Activated CD4-positive, alpha-beta T cell treated with anti-CD3 and anti-CD28 coated beads, Interleukin-2, amount 50 U/mL, for 48 hours (primary cell): ENCODE data around the gene APEX2.
"Not testable (repeated sequence)": the region's sequence is repeated elsewhere in the genome, so short reads cannot be mapped to it uniquely, and the experiment has no call there.

ENCODE experiments used
- DNase-seq, 2 experiments: peaks; one replicate each; pipeline ENCODE4 v3.0.0-alpha.2; 2020

The APEX2 gene, protein sequence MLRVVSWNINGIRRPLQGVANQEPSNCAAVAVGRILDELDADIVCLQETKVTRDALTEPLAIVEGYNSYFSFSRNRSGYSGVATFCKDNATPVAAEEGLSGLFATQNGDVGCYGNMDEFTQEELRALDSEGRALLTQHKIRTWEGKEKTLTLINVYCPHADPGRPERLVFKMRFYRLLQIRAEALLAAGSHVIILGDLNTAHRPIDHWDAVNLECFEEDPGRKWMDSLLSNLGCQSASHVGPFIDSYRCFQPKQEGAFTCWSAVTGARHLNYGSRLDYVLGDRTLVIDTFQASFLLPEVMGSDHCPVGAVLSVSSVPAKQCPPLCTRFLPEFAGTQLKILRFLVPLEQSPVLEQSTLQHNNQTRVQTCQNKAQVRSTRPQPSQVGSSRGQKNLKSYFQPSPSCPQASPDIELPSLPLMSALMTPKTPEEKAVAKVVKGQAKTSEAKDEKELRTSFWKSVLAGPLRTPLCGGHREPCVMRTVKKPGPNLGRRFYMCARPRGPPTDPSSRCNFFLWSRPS

DNA sequence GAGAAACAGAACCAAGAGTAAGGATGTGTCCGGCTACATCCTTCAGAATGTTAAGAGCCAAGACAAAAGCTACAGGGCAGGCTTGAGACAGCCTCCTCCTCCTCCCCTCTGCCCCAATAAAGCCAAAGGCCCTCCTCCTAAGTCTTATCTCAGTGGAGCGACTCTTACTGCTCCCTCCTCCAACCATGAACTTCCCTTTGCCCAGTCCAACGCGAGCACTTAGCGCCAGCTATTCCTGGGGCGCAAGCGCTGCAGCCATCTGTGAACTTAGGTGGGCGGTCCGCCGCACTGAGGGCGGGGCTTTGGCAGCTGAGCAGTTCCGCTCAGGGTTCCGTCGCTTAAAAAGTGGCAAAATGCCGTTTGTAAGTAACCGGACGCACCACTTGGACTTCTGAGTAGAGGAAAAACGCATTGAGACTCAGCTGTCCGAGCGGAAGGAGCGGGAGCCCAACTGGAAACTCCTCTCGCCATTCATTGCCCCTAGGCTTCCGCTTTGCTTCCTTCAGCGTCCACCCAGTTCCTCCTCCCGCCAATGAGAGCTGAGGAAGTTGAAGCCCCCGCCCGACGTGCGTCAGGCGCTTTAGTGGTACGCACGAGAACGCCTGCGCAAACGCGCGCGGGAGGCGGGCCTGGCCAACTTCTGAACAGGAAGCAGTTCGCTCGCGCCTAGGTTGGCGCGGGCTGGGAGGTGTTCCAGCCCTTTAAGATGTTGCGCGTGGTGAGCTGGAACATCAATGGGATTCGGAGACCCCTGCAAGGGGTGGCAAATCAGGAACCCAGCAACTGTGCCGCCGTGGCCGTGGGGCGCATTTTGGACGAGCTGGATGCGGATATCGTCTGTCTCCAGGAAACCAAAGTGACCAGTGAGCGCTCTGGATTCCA lies at the start of gene APEX2:
TSS of gene APEX2 (plus strand) at position 647 of the 882 bp plus-strand sequence. CDS start at position 707, 60 bp downstream.
- DNase-seq = peak; percentile 84 to 86

DNA sequence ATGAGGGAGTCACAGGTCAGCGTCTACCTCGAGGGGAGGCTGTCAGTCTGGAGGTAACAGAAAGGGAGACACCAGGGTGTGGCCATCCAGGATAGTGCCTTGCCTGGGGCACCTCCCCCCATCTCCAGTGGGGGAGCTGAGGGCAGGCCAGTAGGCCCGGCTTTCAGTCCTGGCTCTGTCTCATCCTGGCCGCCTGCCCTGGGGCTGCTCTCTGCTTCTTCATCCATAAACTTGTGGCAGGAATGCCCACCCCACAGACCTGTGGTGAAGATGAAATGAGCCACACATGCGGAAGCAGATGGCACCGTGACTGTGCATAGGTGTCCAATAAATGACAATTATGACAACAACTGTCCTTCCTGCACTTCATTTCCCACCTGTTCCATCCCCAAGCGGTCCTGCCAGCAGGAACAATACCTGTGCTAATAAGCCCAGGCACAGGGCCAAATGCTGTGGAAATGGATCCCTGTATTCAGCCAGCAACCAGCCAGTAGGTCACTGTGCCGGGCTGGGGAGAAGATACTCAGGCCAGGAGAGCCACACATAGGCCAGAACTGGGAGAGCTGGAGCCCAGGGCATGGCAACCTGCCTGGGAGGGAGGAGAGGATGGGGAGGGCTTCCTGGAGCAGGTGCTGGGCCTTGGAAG lies 49.3 kb upstream of the APEX2 start:
- DNase-seq = no peak

DNA sequence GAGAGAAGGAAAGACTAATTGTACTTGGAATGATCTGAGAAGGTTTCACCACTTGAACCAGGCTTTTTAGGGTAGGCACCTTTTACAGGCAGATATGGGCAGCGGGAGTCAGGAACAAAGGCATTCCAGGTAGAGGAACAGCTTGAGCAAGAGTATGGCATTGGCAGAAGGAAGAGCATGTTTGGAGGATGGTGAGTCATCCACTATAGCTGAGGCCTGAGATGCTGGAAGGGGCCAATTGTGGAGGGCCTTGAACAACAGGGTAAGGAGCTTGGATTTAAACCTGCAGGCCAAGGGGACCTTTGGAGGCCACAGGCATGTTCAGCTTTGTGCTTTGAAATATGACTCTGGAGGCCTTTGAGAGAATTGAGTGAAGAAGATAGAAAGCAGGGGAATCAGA lies 38.4 kb upstream of the APEX2 start:
- no peak for DNase-seq

DNA sequence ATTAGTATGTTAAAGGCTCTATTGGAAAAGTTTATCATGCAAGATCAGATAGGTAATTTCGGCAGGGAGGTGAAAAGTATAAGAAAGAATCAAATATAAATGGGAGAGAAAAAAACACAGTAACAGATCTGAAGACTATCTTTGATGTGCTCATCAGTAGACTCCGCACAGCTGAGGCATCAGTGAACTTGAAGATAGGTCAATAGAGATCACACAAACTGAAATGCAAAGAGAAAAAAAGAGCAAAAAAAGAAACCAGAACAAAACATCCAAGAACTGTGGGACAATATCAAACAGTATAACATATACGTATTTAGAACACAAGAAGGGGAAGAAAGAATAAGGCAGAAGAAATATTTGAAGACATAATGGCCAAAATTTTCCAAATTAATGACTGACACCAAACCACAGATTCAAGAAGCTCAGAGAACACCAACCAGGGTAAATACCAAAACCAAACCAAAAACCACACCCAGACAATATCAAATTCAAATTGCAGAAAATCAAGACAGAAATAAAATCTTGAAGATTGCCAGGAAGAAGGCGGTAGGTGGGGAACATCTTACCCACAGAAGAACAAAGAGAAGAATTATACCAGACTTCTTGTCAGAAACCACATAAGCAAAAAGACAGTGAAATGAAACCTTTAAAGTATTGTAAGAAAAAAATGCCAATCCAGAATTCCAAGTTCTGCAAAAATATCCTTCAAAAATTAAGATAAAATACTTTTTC lies 35.2 kb upstream of the APEX2 start:
- no peak for DNase-seq

DNA sequence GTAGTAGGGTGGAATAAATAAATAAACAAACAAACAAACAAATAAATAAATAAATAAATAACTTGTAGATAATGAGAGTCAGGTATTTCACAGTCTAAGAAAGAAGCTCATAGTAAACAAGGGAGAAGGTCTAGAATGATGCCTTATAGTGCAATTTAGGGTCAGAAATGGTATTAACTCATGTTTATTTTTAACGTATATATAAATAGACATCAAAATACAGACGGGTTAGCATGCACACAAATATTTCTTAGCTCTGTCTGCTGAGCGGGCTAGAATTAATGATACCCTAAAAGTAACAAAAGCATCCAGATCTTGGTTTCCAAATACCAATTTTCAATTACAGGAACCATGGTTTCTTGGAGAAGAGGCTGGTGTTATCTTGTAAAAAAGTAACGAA lies 22.8 kb upstream of the APEX2 start:
- DNase-seq = no peak

DNA sequence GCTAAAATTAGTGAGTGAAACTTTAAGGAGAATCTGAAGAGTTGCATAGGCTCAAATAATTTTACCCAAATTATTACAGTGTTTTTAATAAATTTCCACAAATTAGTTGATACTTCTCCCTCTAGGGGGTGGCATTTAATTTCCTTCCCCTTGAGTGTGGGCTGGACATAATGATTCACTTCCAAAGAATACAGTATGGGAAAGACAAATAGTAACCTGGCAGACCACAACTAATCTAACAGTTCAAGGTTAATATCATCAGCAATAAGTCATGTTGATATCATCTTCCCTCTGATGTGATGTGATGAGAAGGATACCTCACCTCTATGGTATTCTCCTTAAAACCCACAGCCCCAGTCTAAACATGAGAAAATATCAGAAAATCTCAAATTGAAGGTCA lies 21.7 kb upstream of the APEX2 start:
- DNase-seq = no peak

DNA sequence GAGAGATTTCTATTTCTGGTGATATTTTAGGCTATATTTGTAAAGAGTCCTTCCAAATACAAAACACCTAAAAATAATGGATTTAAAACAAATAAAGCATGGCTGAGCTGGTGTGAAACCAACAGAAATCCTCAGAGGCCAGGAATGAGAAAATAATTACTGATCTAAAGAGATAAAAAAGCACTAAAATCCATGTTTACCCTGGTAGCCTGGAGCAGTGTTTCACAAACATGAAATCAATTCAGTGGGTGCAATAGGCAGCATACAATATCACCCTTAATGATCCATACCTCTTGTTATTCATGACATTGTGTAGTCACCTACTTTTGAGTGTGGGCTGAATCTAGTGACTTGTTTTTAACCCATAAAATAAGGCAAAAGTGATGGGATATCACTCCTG lies 20.7 kb upstream of the APEX2 start:
- no peak for DNase-seq

DNA sequence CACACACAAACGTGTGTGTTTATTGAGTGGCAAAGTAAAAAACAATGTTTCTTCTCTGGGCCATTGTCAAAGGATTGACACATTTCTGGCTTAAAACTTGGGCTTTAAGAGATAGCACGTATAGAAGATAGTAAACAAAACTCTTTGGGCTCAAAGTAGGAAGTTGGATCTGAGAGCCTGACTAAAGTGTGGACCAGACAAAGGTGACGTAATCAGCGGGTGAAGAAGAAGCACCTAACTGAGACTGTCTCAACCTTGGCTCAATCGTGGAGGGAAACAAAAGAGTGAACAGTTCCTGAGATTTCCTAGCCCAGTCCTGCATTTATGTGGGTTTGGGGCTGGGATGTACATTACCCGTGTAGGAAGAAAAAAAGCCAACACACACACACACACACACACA lies 19.8 kb upstream of the APEX2 start:
- DNase-seq = no peak

DNA sequence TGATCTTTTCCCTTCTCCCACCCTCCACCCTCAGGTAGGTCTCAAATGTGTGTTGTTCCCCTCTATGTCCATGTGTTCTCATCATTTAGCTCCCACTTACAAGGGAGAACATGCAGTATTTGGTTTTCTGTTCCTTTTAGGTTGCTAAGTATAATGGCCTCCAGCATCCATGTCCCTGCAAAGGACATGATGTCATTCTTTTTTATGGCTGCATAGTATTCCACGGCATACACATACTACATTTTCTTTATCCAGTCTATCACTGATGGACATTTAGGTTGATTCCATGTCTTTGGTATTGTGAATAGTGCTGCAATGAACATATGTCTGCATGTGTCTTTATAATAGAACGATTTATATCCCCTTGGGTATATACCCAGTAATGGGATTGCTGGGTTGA lies 16.9 kb upstream of the APEX2 start:
- DNase-seq = not testable (repeated sequence)

DNA sequence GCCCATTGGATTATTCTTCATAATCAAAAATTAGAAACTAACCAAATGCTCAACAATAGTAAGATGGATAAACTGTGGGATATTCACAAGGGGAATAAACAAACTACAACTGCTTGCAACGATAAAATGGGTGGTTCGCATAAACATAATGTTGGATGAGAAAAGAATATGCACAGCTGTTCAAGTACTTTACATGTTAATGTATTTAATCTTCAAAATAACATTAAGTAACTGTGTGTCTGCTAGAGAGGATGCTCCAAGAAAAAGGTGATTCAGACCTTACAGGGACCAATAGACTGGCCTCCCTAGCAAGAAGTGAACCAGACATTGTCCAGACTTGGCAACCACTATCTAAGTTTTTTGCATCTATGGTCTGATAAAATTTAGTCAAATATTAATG lies 8.5 kb upstream of the APEX2 start:
- no peak for DNase-seq

DNA sequence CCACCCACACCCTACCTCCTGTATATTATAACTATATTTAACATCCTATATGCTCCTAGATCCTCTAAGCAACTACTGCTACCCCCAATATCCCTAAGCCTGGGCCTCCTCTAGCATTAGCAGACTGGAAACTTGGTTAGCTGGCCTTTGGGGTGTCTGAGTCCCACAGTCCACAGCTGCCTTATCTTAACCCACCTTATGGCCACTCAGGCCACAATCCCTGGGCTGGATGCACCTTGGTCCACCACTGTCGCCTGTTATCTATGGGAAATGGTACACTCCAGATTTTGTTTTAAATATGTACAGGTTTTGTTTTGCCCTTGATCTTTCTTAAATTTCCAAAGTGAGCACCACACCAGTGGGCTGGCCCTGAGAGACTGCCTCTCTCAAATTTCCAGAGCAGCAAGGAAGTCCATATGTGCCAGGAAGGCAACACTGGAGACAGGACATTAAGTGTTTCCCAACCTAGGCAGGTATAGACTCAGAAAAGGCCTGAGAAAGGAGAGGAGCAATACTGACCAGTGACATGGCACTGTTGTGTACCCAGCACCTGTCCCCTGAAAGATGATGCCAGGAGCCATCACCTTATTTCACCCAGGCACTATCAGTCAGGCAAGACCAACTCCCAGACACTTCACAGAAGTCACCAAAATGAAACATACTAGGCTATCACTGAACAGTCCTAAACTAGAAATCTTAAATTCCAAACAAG lies 7.1 kb upstream of the APEX2 start:
- no peak for DNase-seq

DNA sequence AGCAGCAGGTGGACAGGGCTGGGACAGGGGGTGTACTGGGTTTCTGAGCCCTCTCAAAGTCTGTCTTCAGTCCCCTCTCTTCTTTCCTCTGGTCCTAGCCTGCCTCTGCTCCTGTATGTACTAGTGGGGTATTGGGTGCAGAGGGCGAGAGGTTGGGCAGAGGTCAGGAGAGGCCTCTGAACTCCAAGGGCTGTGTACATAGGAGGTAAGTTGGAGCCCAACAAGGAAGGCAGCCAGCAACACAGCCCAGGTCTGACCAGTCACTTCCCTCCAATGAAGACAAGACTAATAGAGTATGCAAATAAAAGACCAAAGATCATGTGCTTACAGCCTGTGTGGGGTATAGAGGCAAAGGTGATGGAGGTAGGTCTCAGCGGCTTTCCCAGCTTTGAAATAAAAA lies 6.1 kb upstream of the APEX2 start, which contains the start of gene PFKFB1:
TSS of gene PFKFB1 (minus strand) at position 90 of the 400 bp plus-strand sequence. CDS start 181 bp downstream, outside the sequence.
- DNase-seq = no peak

DNA sequence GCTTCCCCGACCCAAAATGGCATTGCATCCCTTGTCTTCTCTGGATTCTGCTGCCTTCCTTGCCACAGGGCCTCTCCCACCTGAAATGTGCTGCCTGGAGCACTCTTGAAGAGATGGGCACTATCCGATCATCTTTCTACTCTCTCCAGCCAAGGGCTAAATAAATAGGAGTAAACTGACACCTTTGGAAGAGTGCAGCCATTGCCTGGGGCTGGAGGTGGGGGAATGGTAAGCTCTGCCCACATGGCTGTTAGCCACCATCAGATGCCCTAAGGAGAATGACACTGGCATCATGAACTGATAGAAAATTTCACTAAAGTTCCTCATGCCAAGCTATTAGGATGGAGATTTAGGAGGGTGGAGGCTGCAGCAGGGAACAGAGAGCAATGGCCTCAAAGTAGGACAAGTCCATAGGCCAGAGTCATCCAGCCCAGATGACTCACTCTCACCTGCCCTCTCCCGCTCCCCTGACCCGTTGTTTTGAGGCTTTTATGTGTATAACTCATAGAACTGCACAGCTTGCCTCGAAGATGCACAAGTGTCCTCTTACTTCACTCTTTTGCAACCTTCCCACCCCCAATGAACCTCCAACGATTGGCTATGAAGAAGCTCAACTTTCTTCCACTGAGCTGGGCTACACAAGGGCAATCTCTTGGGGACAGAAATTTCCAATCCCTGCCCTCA lies 5.4 kb upstream of the APEX2 start:
- DNase-seq = no peak

DNA sequence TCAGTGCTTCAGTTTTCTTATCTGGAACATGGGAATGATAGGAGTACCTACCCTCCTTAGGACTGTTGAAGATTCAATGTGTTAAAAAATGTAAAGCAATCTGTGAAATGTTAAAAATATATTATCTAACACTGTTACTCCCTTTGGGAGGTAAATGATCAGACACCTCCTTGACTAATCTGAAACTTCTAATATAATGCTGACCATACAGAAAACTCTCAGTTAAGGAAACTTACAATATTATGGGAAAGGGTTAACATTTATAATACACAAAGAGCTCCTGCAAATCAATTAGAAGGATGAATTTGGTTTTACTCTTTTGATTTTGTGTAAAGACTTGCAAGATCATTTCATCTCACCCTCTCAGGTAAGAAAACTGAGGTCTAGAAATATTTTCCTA lies 4.5 kb upstream of the APEX2 start:
- no peak for DNase-seq

DNA sequence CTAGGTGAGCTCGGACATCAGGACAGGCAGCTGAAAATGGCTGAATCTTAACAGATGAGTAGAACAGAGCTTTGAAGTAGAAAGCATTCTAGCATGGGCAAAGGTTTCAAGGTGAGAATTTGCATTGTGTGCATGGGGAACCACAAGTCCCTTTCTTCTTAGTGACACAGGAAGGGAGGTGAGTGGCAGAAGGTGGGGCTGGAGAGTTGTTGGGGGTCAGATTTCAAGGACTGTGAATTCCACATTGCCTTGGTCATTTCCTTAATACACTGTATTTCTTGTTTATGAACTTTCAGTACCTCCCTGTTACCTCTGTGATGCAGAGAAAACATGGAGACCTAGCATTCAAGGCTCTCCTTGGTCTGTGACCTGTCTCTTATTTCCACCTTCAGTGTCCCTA lies 4.1 kb downstream of the APEX2 start:
- DNase-seq = no peak

DNA sequence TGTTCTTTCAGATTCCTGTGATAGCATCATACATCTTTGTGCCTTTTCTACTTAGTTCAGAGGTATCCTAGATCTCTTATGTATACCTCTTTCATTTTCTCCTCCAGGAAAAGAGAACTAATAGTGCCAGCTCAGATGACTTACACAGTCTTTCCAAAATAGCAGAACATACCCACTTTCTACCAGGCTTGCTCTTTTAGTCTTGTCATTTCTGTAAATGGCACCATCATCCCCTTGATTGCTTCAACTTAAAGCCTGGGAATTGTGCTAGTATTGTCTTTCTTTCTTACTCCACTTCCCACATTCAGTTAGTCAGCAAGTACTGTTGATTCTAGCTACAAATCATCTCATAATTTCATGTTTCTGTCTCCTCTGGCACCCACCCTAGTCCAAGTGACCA lies 5.1 kb downstream of the APEX2 start:
- DNase-seq = no peak

DNA sequence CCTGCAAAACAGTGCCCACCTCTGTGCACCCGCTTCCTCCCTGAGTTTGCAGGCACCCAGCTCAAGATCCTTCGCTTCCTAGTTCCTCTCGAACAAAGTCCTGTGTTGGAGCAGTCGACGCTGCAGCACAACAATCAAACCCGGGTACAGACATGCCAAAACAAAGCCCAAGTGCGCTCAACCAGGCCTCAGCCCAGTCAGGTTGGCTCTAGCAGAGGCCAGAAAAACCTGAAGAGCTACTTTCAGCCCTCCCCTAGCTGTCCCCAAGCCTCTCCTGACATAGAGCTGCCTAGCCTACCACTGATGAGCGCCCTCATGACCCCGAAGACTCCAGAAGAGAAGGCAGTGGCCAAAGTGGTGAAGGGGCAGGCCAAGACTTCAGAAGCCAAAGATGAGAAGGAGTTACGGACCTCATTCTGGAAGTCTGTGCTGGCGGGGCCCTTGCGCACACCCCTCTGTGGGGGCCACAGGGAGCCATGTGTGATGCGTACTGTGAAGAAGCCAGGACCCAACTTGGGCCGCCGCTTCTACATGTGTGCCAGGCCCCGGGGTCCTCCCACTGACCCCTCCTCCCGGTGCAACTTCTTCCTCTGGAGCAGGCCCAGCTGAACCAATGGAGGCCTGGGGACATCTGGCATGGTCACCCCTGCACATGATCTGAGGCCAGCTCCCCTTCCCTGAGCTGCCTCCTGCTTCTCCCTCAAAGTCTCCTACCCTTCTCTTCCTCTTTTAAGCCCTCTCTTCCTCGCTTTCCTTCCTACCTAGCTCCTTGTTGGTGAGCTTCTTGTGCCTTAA lies 6.9 kb downstream of the APEX2 start:
- no peak for DNase-seq

DNA sequence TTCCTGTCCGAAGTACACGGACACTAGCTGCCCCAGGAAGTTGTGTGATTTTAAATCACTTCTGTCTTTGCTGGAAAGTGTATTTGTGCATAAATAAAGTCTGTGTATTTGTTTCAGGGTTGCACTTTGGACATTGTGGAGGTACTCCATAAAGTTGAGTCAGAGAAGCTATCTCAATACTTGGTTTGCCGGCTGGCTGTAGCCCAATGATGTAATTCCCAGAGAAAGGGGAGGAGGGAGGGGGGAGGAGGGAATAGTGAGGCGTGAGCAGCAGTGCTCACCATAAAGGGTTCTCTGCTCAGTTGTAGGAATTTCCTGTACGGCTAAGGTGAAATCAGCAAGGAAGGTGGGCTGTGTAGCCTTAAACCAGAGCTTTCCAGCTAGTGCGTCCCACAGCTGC lies 7.5 kb downstream of the APEX2 start:
- DNase-seq = no peak

DNA sequence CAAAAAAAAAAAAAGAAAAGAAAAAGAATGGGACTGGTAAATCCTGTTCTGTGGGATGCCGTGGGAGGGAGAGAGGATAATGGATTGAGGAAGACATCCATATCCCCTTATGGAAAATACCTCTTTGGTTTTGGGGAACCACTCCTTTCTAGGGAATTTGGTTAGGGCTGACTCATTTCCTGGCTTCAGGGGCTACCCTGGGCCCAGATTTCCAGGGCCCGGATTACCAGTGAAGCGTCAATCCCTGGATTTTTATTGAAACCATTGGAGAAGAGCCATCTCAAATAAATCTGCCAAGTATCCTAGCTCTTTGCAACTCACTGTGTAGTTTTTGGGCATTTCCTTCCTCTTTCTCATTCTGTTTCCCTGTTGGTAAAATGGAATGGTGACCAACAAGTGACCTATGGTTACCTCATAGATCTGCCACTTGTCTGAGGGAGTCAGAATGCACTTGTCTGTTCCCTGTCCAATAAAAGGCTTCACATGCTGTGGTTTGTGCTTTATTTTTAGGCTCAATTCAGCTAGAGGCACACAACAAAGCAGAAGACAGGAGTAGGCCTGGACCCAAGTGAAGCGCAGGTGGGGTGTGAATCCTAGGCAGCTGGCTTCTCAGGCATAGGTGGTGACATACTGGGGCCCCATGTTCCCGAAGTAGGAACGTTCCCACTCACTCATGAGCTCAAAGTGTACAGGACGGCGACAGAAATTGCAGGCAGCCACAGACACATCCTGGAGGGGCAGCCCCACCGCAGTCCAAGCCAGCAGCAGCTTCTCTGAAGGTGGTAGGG lies 8.6 kb downstream of the APEX2 start:
- peak in 1 of 2 experiments; percentile 4 for DNase-seq
